ENCODE results near the gene CREB3L2. TPM values are rescaled to one million over a fixed set of nuclear protein-coding genes. Genes with fewer than 3 reads are reported as not detected.

Gene CREB3L2
- total and polyA plus RNA-seq, 2 of the 13 experiments (the other 11 are each of a cell fraction or from before 2014, with no cell fraction given): 22.1 to 41.1 TPM

DNA sequence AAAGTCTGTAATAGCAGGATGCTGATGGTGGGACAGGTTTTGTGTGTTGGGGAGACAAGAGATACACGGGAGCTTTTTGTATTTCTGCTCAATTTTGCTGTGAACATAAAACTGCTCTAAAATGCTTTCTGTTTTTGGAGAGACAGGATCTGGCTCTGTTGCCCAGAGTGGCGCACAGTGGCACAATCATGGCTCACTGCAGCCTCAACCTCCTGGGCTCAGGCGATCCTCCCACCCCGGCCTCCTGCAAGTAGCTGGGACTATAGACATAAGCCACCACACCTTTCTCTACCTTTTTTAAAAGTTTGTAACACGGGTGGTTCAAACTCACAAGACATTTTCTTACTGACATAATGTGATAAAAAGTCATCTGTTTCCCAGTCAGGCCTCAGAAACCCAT, 14.3 kb downstream of the CREB3L2 start:
- Histone ChIP-seq H2AFZ (ENCODE audit: low read length) (no peak overlapping the region), H4K20me1 (ENCODE audit: insufficient read depth, low read length) (peaks cover 6% of the 10 kb centered on the region), H3K9ac (ENCODE audit: insufficient read depth, low read depth, low read length) (no peak overlapping the region), H3K27me3 (ENCODE audit: control insufficient read depth in 1 of 2, insufficient read depth in 2 of 2, low read length in 2 of 2) (no peaks in the 10 kb centered on the region), H3K79me2 (ENCODE audit: insufficient read depth, low read length) (peaks cover 97% of the 10 kb centered on the region), H3K9me3 (ENCODE audit: low read length) (peaks cover 4% of the 10 kb centered on the region; the same call in 1 of the 2 replicates), H3K27ac (ENCODE audit: extremely low read length, insufficient read depth, low read length) (peak overlapping the region; percentile 59), H3K4me1 (ENCODE audit: insufficient read depth, low read length) (peaks cover 100% of the 10 kb centered on the region), H3K4me3 (replicated peaks in 1 of 3; ENCODE audit: insufficient read depth in 1 of 3, low read depth in 2 of 3, low read length in 3 of 3) (no peak overlapping the region), H3K36me3 (replicated peaks in 1 of 2; ENCODE audit: control insufficient read depth in 1 of 2, insufficient read depth in 2 of 2, low read length in 2 of 2) (peaks cover 4 to 16% of the 10 kb centered on the region in 2 experiments), H3K4me2 (ENCODE audit: low read depth, low read length) (peak overlapping the region; percentile 65)
- CTCF ChIA-PET (ENCODE audit: low intra/inter-chr PET ratio, low total read pairs): no interaction called here
- intact Hi-C loops (cut with micrococcal nuclease; ENCODE audit: unreplicated experiment) (no loop called here), in situ Hi-C loops (cut with HindIII; ENCODE audit: extremely low pct_ligation_motif_present, low pct_unique_long_range_greater_than_20kb) (no loop called here)
- FAIRE-seq (no peak), DNase-seq (ENCODE audit: low spot score) (no peak), ATAC-seq (no peak)
- POLR2A ChIA-PET: interaction anchor here (1.4 to 2.6 kb wide), 2 partner anchors 14 to 39 kb away, joined by 7 to 14 read pairs; partner anchors contain the start of gene CREB3L2
- TF ChIP-seq, protein P1, sequence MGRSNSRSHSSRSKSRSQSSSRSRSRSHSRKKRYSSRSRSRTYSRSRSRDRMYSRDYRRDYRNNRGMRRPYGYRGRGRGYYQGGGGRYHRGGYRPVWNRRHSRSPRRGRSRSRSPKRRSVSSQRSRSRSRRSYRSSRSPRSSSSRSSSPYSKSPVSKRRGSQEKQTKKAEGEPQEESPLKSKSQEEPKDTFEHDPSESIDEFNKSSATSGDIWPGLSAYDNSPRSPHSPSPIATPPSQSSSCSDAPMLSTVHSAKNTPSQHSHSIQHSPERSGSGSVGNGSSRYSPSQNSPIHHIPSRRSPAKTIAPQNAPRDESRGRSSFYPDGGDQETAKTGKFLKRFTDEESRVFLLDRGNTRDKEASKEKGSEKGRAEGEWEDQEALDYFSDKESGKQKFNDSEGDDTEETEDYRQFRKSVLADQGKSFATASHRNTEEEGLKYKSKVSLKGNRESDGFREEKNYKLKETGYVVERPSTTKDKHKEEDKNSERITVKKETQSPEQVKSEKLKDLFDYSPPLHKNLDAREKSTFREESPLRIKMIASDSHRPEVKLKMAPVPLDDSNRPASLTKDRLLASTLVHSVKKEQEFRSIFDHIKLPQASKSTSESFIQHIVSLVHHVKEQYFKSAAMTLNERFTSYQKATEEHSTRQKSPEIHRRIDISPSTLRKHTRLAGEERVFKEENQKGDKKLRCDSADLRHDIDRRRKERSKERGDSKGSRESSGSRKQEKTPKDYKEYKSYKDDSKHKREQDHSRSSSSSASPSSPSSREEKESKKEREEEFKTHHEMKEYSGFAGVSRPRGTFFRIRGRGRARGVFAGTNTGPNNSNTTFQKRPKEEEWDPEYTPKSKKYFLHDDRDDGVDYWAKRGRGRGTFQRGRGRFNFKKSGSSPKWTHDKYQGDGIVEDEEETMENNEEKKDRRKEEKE (IDR thresholded peaks at IDR 0.05): no peak
- TF ChIP-seq, protein P2, sequence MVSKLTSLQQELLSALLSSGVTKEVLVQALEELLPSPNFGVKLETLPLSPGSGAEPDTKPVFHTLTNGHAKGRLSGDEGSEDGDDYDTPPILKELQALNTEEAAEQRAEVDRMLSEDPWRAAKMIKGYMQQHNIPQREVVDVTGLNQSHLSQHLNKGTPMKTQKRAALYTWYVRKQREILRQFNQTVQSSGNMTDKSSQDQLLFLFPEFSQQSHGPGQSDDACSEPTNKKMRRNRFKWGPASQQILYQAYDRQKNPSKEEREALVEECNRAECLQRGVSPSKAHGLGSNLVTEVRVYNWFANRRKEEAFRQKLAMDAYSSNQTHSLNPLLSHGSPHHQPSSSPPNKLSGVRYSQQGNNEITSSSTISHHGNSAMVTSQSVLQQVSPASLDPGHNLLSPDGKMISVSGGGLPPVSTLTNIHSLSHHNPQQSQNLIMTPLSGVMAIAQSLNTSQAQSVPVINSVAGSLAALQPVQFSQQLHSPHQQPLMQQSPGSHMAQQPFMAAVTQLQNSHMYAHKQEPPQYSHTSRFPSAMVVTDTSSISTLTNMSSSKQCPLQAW (CRISPR knock-in tag; IDR thresholded peaks at IDR 0.05): 0 out of 2 replicates have a peak, but pooled peaks have one; percentile 0
- TF ChIP-seq, protein P3, sequence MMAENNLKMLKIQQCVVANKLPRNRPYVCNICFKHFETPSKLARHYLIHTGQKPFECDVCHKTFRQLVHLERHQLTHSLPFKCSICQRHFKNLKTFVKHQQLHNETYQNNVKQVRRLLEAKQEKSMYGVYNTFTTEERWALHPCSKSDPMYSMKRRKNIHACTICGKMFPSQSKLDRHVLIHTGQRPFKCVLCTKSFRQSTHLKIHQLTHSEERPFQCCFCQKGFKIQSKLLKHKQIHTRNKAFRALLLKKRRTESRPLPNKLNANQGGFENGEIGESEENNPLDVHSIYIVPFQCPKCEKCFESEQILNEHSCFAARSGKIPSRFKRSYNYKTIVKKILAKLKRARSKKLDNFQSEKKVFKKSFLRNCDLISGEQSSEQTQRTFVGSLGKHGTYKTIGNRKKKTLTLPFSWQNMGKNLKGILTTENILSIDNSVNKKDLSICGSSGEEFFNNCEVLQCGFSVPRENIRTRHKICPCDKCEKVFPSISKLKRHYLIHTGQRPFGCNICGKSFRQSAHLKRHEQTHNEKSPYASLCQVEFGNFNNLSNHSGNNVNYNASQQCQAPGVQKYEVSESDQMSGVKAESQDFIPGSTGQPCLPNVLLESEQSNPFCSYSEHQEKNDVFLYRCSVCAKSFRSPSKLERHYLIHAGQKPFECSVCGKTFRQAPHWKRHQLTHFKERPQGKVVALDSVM (CRISPR knock-in tag; IDR thresholded peaks at IDR 0.05): peak; percentile 92
- no peak for TF ChIP-seq ZNF644 (CRISPR knock-in tag; IDR thresholded peaks at IDR 0.05; ENCODE audit: low read depth)
- 0 out of 2 replicates have a peak, but pooled peaks have one; percentile 15 for TF ChIP-seq ZMYM3 (CRISPR knock-in tag; IDR thresholded peaks at IDR 0.05)
- TF ChIP-seq, protein P4, sequence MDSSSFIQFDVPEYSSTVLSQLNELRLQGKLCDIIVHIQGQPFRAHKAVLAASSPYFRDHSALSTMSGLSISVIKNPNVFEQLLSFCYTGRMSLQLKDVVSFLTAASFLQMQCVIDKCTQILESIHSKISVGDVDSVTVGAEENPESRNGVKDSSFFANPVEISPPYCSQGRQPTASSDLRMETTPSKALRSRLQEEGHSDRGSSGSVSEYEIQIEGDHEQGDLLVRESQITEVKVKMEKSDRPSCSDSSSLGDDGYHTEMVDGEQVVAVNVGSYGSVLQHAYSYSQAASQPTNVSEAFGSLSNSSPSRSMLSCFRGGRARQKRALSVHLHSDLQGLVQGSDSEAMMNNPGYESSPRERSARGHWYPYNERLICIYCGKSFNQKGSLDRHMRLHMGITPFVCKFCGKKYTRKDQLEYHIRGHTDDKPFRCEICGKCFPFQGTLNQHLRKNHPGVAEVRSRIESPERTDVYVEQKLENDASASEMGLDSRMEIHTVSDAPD (CRISPR knock-in tag; IDR thresholded peaks at IDR 0.05): no peak
- no TSS peak for BruUV-seq (replicated peaks)
- WGBS (ENCODE audit: low lambda C conversion rate): 85% methylated on average over 5 of the region's 5 CpGs
